ENCODE results near the gene DEPDC5. TPM values are rescaled to one million over a fixed set of nuclear protein-coding genes. Genes with fewer than 3 reads are reported as not detected.

The DEPDC5 gene
- total RNA-seq, 1 donor from 2014 or later: 33.0 TPM

DNA sequence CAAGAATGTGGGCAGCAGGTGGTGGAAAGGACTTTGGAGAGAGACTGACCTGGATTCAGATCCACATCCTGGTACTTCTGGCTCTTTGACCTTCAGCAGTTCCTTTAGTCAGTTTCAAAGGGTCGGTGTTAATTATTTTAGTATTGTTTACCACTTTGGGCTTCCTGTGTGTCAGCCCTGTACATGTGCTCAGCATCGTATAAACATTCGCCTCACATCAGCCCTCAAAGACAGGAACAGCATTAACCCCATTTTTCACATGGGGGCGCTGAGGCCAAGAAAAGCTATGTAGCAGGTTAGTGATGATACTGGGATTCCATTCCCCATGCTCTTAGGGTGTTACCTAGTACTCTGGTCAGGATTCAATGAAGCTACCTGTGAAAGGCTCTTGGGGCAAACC is 118.4 kb downstream of the DEPDC5 start:
- Mint-ChIP-seq H3K36me3 (ENCODE audit: insufficient read depth) (peaks cover 6% of the 10 kb centered on the region), H3K4me1 (ENCODE audit: low read depth) (no peaks in the 10 kb centered on the region), H3K4me3 (ENCODE audit: low read depth) (no peak overlapping the region), H3K27me3 (no peaks in the 10 kb centered on the region), H3K9me3 (ENCODE audit: low read depth) (no peaks in the 10 kb centered on the region), H3K27ac (no peak overlapping the region)
- TF ChIP-seq, protein P1, sequence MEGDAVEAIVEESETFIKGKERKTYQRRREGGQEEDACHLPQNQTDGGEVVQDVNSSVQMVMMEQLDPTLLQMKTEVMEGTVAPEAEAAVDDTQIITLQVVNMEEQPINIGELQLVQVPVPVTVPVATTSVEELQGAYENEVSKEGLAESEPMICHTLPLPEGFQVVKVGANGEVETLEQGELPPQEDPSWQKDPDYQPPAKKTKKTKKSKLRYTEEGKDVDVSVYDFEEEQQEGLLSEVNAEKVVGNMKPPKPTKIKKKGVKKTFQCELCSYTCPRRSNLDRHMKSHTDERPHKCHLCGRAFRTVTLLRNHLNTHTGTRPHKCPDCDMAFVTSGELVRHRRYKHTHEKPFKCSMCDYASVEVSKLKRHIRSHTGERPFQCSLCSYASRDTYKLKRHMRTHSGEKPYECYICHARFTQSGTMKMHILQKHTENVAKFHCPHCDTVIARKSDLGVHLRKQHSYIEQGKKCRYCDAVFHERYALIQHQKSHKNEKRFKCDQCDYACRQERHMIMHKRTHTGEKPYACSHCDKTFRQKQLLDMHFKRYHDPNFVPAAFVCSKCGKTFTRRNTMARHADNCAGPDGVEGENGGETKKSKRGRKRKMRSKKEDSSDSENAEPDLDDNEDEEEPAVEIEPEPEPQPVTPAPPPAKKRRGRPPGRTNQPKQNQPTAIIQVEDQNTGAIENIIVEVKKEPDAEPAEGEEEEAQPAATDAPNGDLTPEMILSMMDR (IDR thresholded peaks at IDR 0.05; ENCODE audit: unreplicated experiment): no peak
- DNase-seq (ENCODE audit: low spot score, unreplicated experiment): no peak

DNA sequence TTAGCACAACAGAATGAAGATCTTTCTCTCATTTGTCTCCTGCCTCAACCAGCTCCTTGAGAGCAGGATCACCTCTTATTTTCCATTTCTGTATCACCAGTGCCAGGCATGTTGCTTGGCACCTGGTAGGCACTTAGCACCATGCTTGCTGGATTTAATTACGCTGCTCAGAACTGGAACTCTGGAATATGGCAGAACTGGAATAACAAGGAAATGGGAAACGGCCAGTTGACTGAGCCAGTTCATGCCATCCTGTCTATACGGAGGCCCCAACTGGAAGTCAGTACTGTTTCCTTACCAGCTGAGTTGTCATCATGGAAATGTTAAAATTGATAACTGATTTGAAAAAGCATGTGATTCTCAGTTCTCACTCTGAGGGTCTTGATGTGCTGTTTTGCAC is 121.0 kb downstream of the DEPDC5 start:
- Mint-ChIP-seq H3K27ac (no peak overlapping the region), H3K36me3 (ENCODE audit: insufficient read depth) (peaks cover 5% of the 10 kb centered on the region), H3K4me1 (ENCODE audit: low read depth) (no peaks in the 10 kb centered on the region), H3K4me3 (ENCODE audit: low read depth) (no peak overlapping the region), H3K9me3 (ENCODE audit: low read depth) (no peaks in the 10 kb centered on the region), H3K27me3 (no peaks in the 10 kb centered on the region)
- DNase-seq (ENCODE audit: low spot score, unreplicated experiment): no peak
- TF ChIP-seq, protein P1 (IDR thresholded peaks at IDR 0.05; ENCODE audit: unreplicated experiment): no peak

- TF ChIP-seq, protein P1 (IDR thresholded peaks at IDR 0.05; ENCODE audit: unreplicated experiment): no peak
- H3K36me3 Mint-ChIP-seq (ENCODE audit: insufficient read depth): peaks cover 7% of the 10 kb centered on the region
- H3K4me3 Mint-ChIP-seq (ENCODE audit: low read depth): no peak overlapping the region
- H3K9me3 Mint-ChIP-seq (ENCODE audit: low read depth): no peaks in the 10 kb centered on the region
- no peak for DNase-seq (ENCODE audit: low spot score, unreplicated experiment)
- no peak overlapping the region for H3K27ac Mint-ChIP-seq
- no peaks in the 10 kb centered on the region for H3K4me1 Mint-ChIP-seq (ENCODE audit: low read depth)
- H3K27me3 Mint-ChIP-seq: no peaks in the 10 kb centered on the region
These were observed 122.5 kb downstream of the DEPDC5 start for GRCh38 chr22:31876156-31876920.

DNA sequence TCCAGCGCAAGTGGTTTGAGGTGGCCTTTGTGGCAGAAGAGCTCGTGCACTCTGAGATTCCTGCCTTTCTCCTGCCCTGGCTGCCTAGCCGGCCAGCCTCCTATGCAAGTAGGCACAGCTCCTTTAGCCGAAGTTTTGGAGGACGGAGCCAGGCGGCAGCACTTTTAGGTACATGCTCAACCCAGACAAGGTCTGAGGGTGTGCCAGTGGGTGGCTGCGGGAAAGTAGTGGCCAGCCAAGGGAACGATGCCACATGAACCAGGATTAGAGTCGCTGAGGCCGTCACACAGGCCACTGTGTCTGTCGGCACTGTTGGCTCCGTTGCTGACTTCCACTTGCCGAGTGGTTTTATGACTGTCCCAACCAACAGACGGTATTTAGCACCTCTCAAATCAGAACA is 125.8 kb downstream of the DEPDC5 start:
- Mint-ChIP-seq H3K4me3 (ENCODE audit: low read depth) (no peak overlapping the region), H3K4me1 (ENCODE audit: low read depth) (peaks cover 13% of the 10 kb centered on the region), H3K27me3 (no peaks in the 10 kb centered on the region), H3K36me3 (ENCODE audit: insufficient read depth) (peaks cover 3% of the 10 kb centered on the region), H3K27ac (no peak overlapping the region), H3K9me3 (ENCODE audit: low read depth) (no peaks in the 10 kb centered on the region)
- no peak for DNase-seq (ENCODE audit: low spot score, unreplicated experiment)
- TF ChIP-seq, protein P1 (IDR thresholded peaks at IDR 0.05; ENCODE audit: unreplicated experiment): no peak

- Mint-ChIP-seq H3K27ac (peak overlapping the region; percentile 33), H3K4me1 (ENCODE audit: low read depth) (peaks cover 13% of the 10 kb centered on the region), H3K9me3 (ENCODE audit: low read depth) (no peaks in the 10 kb centered on the region), H3K4me3 (ENCODE audit: low read depth) (no peak overlapping the region), H3K27me3 (no peaks in the 10 kb centered on the region), H3K36me3 (ENCODE audit: insufficient read depth) (peaks cover 7% of the 10 kb centered on the region)
- TF ChIP-seq, protein P1 (IDR thresholded peaks at IDR 0.05; ENCODE audit: unreplicated experiment): no peak
- no peak for DNase-seq (ENCODE audit: low spot score, unreplicated experiment)
These were observed 127.4 kb downstream of the DEPDC5 start for GRCh38 chr22:31881200-31881599.
